HL-60 (cell line): Measurements from ENCODE around the gene PLEKHJ1.

Experiments
- DNase-seq, 2 experiments: peaks; one replicate each; pipeline ENCODE4 v3.0.0-alpha.2; 2010 to 2020; ENCODE audit warnings: low read depth in 1 of 2, low spot score in 1 of 2
- H3K27ac ChIP-seq: fragments of 250-450 bp; sonication (Bioruptor Pico); replicated peaks from 2 replicates; pipeline ENCODE4 v1.5.1; 2020; ENCODE audit warnings: mild to moderate bottlenecking, moderate library complexity
- H3K27me3 ChIP-seq: fragments of 250-450 bp; sonication (Bioruptor Pico); 2 replicates; pipeline ENCODE4 v1.5.1; 2021; ENCODE audit warnings: mild to moderate bottlenecking, moderate library complexity; ENCODE audit not compliant: insufficient read depth, poor library complexity, severe bottlenecking
- H3K4me3 ChIP-seq: replicated peaks from 2 replicates; pipeline ENCODE4 v1.5.1; 2011; ENCODE audit warnings: mild to moderate bottlenecking, control low read depth, low read length; ENCODE audit not compliant: insufficient read depth
- GABPA ChIP-seq: IDR thresholded peaks from 2 replicates; pipeline ENCODE4 v1.6.1; 2012; ENCODE audit warnings: low read depth
- POLR2AphosphoS5 ChIP-seq: IDR thresholded peaks from 2 replicates; pipeline ENCODE4 v1.6.1; 2012; ENCODE audit warnings: low read depth
- REST ChIP-seq: IDR thresholded peaks from 2 replicates; pipeline ENCODE4 v1.6.1; 2012; ENCODE audit warnings: low read depth; ENCODE audit not compliant: insufficient replicate concordance
- SPI1 ChIP-seq: IDR thresholded peaks from 2 replicates; pipeline ENCODE4 v1.6.1; 2012; ENCODE audit warnings: low read depth, mild to moderate bottlenecking, borderline replicate concordance
- TF ChIP-seq, protein P1 (sequence below): IDR thresholded peaks from one replicate; pipeline ENCODE4 v1.5.1; 2011; ENCODE audit warnings: low read length, control low read depth, inconsistent platforms; ENCODE audit not compliant: insufficient read depth

The PLEKHJ1 gene

GRCh38 chr19:2275588-2276428, 39.7 kb upstream of the PLEKHJ1 start:
- no peak for TF ChIP-seq SPI1
- TF ChIP-seq POLR2AphosphoS5, result 0 out of 2 replicates have a peak, but pooled peaks have one; percentile 4
- no peak for TF ChIP-seq GABPA
- TF ChIP-seq, protein P1, sequence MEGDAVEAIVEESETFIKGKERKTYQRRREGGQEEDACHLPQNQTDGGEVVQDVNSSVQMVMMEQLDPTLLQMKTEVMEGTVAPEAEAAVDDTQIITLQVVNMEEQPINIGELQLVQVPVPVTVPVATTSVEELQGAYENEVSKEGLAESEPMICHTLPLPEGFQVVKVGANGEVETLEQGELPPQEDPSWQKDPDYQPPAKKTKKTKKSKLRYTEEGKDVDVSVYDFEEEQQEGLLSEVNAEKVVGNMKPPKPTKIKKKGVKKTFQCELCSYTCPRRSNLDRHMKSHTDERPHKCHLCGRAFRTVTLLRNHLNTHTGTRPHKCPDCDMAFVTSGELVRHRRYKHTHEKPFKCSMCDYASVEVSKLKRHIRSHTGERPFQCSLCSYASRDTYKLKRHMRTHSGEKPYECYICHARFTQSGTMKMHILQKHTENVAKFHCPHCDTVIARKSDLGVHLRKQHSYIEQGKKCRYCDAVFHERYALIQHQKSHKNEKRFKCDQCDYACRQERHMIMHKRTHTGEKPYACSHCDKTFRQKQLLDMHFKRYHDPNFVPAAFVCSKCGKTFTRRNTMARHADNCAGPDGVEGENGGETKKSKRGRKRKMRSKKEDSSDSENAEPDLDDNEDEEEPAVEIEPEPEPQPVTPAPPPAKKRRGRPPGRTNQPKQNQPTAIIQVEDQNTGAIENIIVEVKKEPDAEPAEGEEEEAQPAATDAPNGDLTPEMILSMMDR, result no peak
- no peak for TF ChIP-seq REST
- Histone ChIP-seq H3K27me3 (no peaks in the 10 kb centered on the region), H3K27ac (no peak overlapping the region), H3K4me3 (no peak overlapping the region)
- no peak for DNase-seq

DNA sequence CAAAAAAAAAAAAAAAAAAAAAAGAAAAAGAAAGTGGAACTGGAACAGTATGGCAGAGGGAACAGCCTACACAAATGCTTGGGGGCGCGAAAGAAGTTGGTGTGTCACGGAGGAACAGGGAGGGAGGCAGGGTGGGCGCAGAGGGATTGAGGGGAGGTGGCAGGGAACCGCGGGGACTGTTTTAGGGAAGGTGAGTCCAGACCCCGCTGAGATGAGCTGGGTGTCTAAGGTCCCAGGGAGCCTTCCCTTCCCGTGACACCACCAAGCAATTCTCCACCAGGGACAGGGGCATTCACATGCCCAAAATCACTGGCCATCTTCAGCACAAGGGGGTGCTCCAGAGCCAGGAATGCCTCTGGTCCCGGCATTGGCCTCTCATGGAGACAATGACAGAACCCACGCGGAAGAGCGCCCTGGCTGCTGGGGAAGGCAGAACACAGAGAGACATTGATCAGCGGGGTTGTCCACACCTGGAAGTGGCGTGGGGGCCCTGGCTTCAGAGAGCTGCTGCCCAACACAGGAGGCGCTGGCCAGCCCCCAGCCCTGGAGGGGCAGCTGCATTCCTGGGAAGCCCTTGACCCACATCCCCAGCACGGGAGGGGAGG, 38.9 kb upstream of the PLEKHJ1 start:
- H3K27me3 ChIP-seq, result no peaks in the 10 kb centered on the region
- peak; percentile 62 to 83 for DNase-seq
- no peak overlapping the region for H3K4me3 ChIP-seq
- H3K27ac ChIP-seq, result no peak overlapping the region
- TF ChIP-seq REST, result peak; percentile 64
- no peak for TF ChIP-seq GABPA
- TF ChIP-seq POLR2AphosphoS5, result peak; percentile 40; the same call in 1 of the 2 replicates
- TF ChIP-seq, protein P1, result peak; percentile 29
- no peak for TF ChIP-seq SPI1

GRCh38 chr19:2274185-2274711, 38.1 kb upstream of the PLEKHJ1 start:
- Histone ChIP-seq H3K4me3 (no peak overlapping the region), H3K27me3 (no peaks in the 10 kb centered on the region), H3K27ac (no peak overlapping the region)
- no peak for TF ChIP-seq REST
- TF ChIP-seq, protein P1, result no peak
- no peak for TF ChIP-seq SPI1
- DNase-seq, result no peak
